ENCODE results near the gene EGFLAM. TPM values are rescaled to one million over a fixed set of nuclear protein-coding genes. Genes with fewer than 3 reads are reported as not detected.
"Not testable (repeated sequence)": the region's sequence is repeated elsewhere in the genome, so short reads cannot be mapped to it uniquely, and the experiment has no call there.

The EGFLAM gene
- total and polyA plus RNA-seq, 2 of the 4 experiments (the other 2 are of a cell fraction), result 0.77 to 1.1 TPM

GRCh38 chr5:38333181-38333580 lies 74.8 kb downstream of the EGFLAM start:
- CTCF ChIA-PET, result not testable (repeated sequence)

More at GRCh38 chr5:38333181-38333580, 74.8 kb downstream of the EGFLAM start:
- H3K79me1 ChIP-seq (ENCODE audit: low read depth in 1 of 2, low read length in 2 of 2); H3K14ac ChIP-seq (replicated peaks; ENCODE audit: low read depth, low read length); H3K9me1 ChIP-seq (ENCODE audit: insufficient read depth, low read length); H2AFZ ChIP-seq (replicated peaks; ENCODE audit: low read length, poor library complexity); DNase-seq; H2BK15ac ChIP-seq (ENCODE audit: low read depth, low read length); H2AK5ac ChIP-seq (ENCODE audit: low read depth, low read length); H3K23ac ChIP-seq (ENCODE audit: low read depth, low read length); H3K36me3 ChIP-seq (ENCODE audit: control insufficient read depth, insufficient read depth, low read length); H3K18ac ChIP-seq (ENCODE audit: low read depth, low read length); BruUV-seq (replicated peaks); H2BK120ac ChIP-seq (ENCODE audit: low read depth, low read length); H3K4me3 ChIP-seq (ENCODE audit: insufficient read depth, low read depth, low read length); H3K9me3 ChIP-seq (ENCODE audit: control insufficient read depth, insufficient read depth, low read length); H3K27ac ChIP-seq (ENCODE audit: insufficient read depth, low read length); in situ Hi-C loops (cut with MboI; ENCODE audit: low sequenced_read_pairs); H3K4me2 ChIP-seq (ENCODE audit: low read depth, low read length); H3K4me1 ChIP-seq (ENCODE audit: control insufficient read depth, insufficient read depth, low read length); H3K9ac ChIP-seq (ENCODE audit: low read depth, low read length); intact Hi-C loops (cut with micrococcal nuclease); H4K91ac ChIP-seq (ENCODE audit: insufficient read depth, low read depth, low read length); H3K56ac ChIP-seq (ENCODE audit: extremely low read depth, insufficient read depth, low read length); H3K4ac ChIP-seq (ENCODE audit: low read depth, low read length); POLR2A ChIA-PET (ENCODE audit: unreplicated experiment); ATAC-seq (ENCODE audit: low read depth); dilution Hi-C loops (cut with HindIII; ENCODE audit: low sequenced_read_pairs, unreplicated experiment); H2BK20ac ChIP-seq (ENCODE audit: low read depth, low read length); H2AK9ac ChIP-seq (replicated peaks; ENCODE audit: low read depth, low read length, poor library complexity); H4K20me1 ChIP-seq (ENCODE audit: insufficient read depth, low read length); H4K8ac ChIP-seq (ENCODE audit: low read depth in 2 of 2, low read length in 2 of 2); H3K27me3 ChIP-seq (ENCODE audit: control insufficient read depth, insufficient read depth, low read length); H2BK5ac ChIP-seq (ENCODE audit: low read depth, low read length, poor library complexity, severe bottlenecking); H4K5ac ChIP-seq (ENCODE audit: low read depth, low read length): not testable (repeated sequence)
- WGBS, 2 experiments (ENCODE audit: extremely low coverage in 2 of 2, insufficient read length in 1 of 2), result no CpG with 5 or more reads among the region's 4 CpGs

Data from IMR-90 (cell line).